GM18507 (cell line): ENCODE data around the gene RECK.
"Not testable (repeated sequence)": the region's sequence is repeated elsewhere in the genome, so short reads cannot be mapped to it uniquely, and the experiment has no call there.

ENCODE experiments used
- DNase-seq: peaks from one replicate; pipeline ENCODE4 v3.0.0; 2011; ENCODE audit warnings: low read depth; ENCODE audit not compliant: insufficient read length; ENCODE audit errors: extremely low spot score
- FAIRE-seq: peaks from 2 replicates; lab custom pipeline; 2011; peaks lifted over from hg19 to GRCh38; lab: Jason Lieb, UNC

The RECK gene

DNA sequence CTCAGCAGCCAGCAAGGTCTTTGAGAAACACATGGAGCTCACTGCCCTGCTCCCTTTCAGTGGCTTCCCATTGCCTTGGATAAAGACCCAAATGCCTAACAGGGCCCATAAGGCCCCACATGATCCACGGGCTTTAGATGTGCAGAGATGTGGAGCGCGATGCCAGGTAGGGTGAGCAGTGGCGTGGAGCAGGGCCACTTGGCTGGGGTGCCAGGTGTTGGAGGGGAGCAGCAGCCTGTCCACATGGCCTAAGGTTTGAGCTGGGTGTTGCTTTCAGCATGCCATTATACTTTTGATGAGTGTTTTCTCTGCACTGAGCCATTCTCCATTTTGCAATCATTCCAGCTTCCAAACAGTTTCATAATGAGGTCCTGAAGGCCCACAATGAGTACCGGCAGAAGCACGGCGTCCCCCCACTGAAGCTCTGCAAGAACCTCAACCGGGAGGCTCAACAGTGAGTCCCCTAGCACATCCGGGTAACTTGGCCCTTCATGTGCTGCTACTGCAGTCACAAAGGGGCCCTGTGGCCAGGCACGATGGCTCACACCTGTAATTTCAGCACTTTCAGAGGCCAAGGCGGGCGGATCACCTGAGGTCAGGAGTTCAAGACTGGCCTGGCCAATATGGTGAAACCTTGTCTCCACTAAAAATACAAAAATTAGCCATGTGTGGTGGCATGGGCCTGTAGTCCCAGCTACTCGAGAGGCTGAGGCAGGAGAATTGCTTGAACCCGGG is 110.9 kb downstream of the RECK start:
- FAIRE-seq = no peak
- no peak for DNase-seq

DNA sequence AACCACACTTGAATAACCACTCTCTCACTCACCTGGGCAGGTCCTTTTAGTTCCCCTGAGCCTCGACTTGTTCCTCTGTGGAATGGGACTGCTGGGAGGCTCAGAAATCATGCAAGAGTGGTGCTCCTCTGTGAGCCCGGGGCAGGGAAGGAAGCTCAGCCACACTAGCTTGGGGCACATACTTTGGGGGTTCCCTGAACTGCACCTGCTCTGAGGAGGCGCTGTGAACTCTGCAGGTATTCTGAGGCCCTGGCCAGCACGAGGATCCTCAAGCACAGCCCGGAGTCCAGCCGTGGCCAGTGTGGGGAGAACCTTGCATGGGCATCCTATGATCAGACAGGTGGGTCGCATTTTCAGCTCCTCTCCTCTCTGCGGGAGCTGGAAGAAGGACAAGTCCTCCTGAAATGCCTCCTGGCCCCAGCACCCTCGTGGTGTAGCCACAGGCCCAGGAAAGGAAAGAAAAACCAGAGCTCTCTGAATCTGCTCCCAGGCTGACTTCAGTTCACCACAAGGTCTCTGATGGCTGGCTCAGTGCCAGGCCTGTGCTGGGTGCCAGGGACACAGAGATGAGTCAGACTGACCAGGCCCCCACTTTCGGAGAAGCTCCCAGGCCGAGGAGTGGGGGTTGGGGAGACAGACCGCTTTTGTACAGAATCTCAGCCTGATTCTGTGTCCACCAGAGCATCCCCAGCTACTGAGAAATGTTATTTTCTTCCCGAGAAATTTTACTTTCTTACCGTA is 111.8 kb downstream of the RECK start:
- DNase-seq = peak; percentile 72
- FAIRE-seq = peak; percentile 86

DNA sequence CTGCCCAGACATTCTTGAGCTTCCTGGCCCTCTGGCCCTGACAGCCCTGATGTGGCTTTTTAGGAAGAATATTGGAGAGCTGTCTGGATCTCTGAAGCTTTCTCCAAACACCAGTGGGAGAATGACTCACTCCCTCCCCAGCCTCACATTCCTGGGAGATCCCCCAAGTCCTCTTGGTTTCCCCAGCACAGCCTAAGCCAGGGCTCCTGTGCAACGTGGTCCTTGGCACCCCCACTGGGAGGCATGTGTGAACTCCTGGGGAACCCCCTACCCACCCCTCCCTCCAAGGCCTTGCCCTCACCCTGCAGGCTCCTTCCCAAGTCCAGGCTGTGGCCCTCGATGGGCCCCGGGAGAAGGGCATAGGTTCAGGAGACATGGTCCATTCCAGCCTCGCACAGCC is 112.5 kb downstream of the RECK start:
- DNase-seq (no peak), FAIRE-seq (no peak)

DNA sequence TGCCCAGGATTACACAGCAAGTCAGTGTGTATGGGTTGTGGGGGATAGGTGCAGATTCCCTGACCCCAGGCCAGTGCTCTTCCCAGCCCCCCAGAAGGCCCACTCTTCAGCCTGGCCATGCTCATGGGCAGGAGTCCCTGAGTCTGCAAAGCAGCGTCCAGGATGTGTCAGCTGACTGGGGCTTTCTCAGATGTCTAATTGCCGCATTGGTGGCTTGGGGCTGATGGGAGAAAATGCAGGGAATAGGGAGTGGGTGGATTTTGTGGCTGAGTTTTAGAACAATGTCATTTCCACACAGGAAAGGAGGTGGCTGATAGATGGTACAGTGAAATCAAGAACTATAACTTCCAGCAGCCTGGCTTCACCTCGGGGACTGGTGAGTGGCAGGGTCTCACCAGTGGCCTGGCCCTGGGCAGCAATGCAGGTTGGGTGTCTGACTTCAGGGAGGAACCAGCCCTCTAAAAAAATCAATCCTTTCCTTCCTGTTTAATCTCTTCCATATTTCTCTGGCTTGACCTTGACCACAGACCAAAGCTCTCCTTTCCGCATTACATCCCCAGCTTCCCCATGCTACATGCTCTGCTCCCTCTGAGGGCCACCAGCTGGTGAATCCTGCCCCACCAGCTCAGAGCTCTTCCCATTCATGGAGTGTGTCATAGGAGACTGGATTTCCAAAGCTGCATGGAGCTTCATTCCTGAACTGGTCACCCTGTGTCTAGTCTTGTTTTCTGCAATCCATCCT is 114.0 kb downstream of the RECK start:
- no peak for FAIRE-seq
- no peak for DNase-seq

DNA sequence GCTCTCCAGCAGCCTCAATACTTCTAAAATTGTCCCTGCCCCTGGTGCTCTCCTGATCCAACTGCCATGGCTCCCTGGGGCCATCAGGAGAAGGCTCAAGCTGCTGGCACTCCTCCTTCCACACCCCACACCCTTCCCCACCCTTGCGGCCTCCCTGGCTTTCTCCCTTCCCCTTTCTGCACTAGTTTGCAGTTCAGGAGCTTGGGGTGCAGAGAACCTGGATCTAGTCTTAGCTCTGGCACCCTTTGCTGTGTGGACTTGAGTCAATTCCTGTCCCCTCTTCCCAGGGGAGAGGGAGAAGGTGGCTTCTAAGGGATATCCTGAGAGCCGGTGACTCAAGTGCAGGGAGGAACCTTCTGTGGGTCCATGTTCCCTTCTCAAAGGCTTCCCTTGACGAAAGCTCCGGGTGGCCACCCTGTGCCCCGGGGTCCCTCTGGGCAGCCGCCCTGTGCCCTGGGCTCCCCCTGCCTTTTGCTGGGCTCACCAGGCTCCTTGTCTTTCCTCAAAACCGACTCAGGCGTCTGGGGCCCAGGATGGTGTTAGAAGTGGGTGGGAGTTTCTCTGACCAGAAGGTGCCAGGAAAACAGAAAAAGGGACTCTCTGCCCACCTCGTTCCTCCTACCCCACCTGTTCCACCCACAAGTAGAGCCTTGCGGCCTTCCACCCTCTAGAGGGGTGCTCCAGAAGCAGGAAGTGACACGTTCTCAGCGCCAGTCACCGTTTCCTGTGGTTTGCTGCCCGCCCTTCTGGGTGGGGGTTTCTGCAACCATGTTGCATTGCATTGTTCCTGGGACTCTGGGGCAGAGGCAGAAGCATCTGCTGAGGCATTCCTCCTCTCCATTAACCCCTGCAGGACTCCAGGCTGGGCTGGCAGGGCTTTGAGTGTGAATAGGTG is 114.8 kb downstream of the RECK start:
- peak; percentile 64 for DNase-seq
- FAIRE-seq = peak; percentile 97

DNA sequence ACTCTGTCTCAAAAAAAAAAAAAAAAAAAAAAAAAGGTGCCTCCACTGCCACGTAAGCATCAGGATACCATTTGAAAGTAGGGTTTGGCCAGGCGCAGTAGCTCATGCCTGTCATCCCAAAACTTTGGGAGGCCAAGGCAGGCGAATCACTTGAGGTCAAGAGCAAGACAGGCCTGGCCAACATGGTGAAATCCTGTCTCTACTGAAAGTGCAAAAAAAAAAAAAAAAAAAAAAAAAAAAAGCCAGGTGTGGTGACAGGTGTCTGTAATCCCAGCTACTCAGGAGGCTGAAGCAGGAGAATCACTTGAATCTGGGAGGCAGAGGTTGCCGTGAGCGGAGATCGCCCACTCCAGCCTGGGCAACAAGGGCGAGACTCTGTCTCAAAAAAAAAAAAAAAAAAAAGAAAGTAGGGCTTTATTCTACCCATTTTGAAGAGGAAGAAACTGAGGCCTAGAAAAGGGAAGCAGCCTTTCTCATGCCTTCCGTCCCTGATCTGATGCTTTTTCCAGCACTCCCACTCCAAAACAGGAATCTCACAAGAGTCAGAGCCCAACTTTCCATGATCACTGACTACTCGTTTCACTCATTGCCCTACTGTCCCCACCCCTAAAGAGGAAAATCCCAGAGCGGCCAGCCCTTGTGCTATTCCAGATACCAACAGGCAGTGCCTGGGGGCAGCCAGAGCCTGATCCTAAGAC is 116.2 kb downstream of the RECK start:
- DNase-seq = no peak
- no peak for FAIRE-seq

DNA sequence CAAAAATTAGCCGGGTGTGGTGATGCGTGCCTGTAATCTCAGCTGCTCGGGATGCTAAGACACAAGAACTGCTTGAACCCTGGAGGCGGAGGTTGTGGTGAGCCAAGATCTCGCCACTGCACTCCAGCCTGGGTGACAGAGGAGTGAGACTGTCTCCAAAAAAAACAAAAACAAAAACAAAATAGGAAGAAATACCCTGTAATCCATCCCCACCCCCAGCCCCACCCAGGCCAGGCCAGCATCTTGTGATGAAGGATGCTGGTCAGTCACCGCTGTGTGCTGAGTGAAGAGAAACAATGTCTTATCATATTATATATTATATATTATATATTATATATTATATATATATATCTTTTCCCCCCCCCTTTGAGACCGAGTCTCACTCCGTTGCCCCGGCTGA is 117.0 kb downstream of the RECK start:
- peak; percentile 80 for FAIRE-seq
- no peak for DNase-seq

DNA sequence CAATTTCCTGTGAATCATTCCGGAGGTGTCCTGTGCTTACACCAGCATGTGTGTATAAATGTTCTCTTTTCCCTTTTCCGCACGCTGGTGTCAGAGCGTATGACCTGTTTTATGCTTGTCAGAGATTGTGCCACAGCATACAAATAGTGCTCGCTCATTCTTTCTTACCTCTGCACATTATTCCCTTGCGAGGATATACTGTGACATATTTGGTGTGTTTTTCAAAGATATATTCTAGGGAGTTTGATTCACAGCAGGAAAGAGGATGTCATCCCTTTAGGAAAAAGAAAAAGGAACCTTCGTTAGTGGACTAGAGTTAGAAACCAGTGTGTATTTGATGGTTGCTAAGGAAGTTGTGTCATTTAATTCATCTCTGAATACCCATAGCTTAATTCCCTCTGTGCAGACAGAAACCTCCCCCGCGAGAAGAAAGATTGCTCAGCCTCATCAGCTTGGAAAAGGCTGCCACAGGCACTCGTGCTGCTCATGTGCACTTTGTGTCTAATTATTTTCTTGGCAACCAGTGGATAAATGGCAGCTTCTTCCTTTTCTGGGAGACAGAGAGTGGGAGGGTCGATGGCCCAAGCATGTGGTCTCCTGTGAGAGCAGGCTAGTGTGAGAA is 117.7 kb downstream of the RECK start:
- FAIRE-seq (no peak), DNase-seq (no peak)

DNA sequence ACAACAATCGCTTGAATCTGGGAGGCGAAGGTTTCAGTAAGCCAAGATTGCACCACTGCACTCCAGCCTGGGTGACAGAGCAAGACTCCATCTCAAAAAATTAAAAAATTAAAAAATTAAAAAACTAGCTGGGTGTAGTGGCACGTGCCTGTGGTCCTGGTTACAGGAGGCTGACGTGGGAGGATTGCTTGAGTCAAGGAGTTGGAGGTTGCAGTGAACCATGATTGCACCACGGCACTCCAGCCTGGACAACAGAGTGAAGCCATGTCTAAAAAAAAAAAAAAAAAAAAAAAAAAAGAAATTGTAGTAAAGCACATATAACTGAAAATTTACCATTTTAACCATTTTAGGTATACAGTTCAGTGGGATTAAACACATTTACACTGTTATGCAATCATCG is 119.4 kb downstream of the RECK start:
- FAIRE-seq = no peak
- DNase-seq = no peak

DNA sequence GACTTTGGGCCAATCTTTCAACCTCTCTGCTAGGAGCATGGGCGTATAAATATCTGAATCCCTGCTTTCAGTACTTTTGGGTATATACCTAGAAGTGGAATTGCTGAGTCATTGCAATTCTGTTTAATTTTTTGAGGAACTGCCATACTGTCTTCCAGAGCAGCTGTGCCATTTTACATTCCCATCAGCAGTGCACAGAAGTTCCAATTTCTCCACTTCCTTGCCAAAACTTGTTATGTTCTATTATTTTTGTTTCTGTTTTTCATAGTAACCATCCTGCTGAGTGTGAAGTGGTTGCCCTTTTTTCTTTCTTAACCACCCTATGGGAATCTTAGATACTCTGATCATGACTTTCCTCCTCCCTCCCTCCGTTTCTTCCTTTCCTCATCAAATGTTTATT is 121.4 kb downstream of the RECK start:
- no peak for DNase-seq
- FAIRE-seq = no peak

DNA sequence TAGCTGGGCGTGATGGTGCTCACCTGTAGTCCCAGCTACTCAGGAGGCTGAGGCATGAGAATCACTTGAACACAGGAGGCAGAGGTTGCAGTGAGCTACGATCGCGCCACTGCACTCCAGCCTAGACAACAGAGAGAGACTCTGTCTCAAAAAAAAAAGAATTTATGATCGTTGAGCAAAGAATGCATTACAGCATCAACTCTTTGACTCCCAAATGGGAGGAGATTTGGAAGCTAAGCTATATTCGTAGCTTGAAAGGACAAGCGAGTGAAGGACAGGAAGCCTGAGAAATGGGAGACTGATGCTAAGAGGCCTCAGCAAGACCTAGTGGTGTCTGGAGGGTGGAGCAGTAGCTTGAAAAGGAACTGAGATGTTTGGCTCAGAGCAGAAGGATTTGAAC is 122.2 kb downstream of the RECK start:
- FAIRE-seq (no peak), DNase-seq (no peak)

DNA sequence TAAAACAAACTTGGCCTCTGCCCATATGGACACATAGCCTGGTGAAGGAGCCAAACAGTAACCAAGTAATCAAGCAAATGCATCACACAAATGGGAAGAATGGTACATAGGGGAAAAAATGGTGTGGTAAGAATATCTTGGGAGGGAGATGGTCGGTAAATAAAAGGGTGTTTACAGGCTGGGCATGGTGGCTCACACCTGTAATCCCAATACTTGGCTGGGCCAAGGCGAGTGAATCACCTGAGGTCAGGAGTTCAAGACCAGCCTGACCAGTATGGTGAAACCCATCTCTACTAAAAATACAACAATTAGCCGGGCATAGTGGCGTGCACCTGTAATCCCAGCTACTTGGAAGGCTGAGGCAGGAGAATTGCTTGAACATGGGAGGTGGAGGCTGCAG is 122.8 kb downstream of the RECK start:
- DNase-seq, FAIRE-seq: not testable (repeated sequence)

DNA sequence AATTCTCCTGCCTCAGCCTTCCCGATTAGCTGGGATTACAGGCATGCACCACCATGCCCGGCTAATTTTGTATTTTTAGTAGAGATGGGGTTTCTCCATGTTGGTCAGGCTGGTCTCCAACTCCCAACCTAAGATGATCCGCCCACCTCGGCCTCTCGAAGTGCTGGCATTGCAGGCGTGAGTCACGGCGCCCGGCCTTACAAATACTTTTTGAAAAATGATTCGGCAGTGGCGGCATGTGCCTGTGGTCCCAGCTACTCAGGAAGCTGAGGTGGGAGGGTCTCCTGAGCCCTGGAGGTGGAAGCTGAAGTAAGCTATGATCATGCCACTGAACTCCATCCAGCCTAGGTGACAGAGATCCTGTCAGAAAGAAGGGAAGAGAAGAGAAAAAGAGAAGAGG is 123.4 kb downstream of the RECK start:
- FAIRE-seq, DNase-seq: not testable (repeated sequence)

DNA sequence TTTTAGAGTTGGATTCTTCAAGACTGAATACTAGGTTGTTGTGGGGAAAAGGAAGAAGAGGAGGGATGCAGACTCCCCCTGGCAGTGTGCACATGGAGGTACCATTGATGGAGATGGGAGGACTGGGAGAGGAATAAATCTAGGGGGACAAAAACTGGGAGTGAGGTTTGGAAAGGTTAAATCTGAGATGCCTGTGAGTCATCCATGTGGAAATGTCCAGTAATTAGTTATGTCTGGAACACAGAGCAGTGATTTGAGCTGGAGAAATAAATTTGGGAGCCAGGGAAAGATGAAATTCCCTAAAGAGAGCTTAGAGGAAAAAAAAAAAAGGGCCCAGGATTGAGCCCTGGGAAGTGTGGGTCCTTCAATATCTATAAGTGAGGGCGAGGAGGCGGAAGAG is 124.5 kb downstream of the RECK start:
- no peak for DNase-seq
- FAIRE-seq = no peak

DNA sequence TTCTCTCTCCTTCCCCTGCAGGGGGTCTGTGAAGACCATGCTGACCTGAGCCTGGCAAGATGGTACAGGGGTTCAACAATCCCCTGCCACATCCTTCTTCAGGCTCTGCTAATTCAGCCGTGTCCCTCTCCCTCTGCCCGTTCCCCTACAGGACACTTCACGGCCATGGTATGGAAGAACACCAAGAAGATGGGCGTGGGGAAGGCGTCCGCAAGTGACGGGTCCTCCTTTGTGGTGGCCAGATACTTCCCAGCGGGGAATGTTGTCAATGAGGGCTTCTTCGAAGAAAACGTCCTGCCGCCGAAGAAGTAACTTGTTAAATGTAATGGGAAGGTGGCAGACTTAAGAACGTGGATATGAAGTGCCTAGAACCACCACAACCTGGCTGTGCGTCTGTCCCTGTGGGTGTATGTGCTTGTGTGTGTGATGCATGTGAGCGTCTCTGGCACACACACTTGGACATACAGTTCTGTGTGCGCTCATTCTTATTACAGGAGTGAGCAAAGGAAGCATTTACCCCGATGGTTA is 125.6 kb downstream of the RECK start:
- DNase-seq (no peak), FAIRE-seq (no peak)

DNA sequence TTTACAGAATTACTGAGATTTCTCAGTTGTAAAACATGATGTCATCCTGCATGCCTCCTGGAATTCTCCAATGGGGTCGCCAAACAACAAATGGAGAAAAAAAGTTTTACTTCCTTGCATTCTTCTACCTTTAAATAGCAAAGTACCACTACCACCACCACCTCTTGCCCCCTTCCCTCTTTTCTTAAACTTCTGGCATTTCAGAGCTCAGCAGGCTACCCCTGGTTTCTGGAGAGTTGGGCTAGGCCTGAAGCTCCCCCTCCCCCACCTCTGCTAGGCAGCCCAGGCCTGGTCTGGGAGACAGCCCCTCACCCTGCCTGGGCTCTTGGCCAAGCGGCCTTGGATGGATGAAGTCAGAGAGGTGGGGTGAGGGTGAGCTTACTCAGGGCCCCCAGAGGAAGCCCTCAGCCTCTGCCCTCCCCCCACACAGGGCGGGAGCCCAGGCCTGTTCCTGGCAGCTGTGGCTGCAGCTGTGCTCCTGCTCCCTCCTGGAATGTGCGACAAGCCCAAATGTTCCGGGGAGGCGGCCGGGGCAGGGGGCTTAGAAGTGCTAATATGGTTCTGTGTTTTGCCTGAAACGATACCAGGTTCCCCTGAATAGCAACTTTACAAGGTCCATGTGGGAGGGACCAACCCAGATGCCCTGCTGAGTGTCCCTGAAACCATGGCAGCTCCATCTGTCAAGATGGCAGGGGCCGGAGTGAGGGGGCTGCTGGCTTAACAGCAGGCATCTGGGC is 126.5 kb downstream of the RECK start:
- FAIRE-seq (no peak), DNase-seq (no peak)

DNA sequence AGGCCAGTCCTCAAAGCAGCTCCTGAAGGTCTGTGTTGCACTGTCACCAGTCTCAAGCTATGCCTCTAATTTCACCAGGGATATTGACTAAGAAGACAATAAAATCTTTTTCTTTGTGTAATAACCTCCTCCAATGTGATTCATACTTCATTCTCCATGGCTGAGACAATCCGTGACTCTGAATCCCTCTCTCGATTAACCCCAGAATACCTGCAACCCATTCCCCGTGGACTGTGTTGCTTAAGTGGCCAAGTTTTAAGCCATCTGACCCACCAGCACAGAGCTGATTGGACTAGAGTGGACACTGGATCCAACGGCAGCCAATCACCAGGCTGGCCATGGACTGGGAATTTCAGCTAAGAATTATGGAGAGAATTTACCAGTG is 127.1 kb downstream of the RECK start:
- FAIRE-seq = no peak
- no peak for DNase-seq

DNA sequence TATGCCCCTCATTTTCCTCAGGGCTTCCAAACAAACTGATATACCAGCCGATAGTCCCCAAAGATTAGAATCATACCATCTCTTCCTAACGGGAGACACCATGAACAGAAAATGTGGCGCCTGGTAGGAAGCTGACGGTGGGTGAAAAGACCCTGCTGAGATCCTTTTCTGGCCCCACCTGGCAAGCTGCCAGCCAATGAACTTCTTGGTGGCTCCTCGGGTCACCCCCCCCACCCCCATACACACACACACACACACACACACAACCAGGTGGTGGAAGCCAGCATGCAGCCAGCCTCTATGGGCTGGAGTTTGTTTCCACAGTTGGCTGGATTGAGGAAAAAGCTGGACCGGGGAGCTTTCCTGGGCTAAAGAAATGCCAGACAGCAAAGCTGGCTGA is 127.7 kb downstream of the RECK start:
- FAIRE-seq (no peak), DNase-seq (no peak)
